Measurements from ENCODE around the gene NAPA.

- TF ChIP-seq CTCF (IDR thresholded peaks at IDR 0.05) (no peak), POLR2A (IDR thresholded peaks at IDR 0.05) (no peak), POLR2AphosphoS5 (IDR thresholded peaks at IDR 0.05) (no peak)
These were observed 6.1 kb downstream of the NAPA start for GRCh38 chr19:47508721-47509120.

Measured in breast epithelium (tissue), 3 donors.